GM18909 (cell line): ENCODE data around the gene GRIP2.

Experiments used
- ATAC-seq: cut with Tn5 transposase; IDR thresholded peaks from one replicate; pipeline ENCODE4 v1.9.1; 2021; ENCODE audit warnings: mild to moderate bottlenecking; ENCODE audit not compliant: unreplicated experiment, poor library complexity

GRIP2 gene

DNA sequence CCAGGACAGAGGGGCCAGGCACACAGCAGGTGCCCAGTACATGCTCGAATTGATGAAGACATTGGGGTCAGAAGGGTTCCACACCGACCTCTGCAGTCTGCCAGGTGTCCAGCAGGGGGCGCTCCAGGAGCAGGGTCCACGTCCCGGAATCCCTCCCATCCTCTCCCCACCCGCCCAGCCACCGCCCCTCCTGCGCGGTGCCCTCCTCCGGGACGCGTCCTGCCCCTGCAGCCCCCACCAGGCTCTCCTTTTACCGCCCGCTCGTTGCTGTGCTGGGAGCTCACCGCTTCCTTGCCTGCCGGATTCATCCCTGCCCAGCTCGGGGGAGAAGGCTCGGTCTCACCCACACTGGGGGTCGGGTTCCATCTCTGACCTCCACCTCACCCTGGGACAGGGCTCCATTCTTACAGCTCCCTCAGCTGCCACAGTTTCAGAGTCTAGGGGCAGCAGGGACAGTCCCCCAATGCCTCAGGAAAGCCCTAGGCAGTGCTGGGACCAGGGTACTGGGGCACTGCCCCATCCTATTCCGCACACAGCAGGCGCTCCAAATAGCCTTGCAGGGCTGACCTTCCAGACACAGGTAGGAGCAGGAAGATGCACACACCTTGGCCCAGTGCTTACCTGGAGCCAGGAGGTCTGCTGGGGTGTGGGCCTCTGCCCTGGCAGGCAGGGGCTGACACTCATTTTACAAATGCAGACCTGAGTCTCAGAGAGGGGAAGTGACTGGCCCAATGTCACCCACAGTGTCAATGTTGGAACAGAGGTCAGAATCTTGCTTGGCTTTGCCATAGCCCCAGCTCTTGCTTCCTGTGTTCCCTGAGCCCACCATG is 31.0 kb downstream of the GRIP2 start:
- ATAC-seq: peak; percentile 53

DNA sequence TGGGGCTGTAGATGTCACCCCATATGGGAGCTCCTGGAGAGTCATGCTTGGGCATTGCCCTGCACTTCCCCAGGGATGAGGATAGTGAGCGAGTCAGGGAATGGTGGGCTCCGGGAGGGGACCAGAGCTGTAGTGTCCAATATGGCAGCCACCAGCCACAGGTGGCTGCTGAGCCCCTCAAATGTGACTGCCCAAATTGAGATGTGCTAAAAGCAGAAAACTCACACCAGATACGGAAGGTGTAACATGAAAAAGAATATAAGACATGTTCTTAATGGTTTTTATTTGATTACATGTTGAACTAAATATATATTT is 31.7 kb downstream of the GRIP2 start:
- ATAC-seq: no peak

DNA sequence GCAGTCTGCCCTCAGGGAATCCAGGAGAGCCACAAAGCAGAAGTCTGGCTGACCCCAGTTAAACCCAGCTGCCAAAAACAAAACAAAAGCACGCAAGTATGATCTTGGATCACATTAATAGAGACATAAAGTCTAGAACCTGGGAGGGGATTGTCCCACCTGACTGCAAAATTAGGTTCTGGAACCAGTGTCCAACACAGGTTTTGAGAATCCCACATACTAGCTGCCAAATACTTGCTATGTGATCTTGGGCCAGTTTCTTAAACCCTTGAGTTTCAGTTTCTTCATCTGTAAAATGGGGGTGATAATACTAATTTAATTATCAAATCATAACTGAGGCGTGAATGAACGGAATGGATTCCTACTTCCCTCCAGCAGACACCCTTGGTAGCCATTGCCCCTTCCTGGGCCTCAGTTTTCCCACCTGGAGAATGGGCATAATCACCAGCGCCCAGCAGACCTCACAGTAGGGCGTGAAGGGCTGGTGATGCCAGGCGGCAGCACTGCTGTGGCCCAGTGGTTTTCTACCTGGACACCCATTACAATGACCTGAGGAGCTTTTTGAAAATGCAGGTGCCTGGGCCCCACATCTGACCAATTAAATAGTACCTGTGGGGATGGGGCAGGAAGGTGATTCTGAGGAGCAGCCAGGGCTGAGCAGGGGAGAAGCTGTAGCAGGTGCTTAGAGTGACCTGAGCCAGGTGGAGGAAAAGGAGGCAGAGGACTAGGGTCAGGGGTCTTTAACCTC is 32.2 kb downstream of the GRIP2 start:
- ATAC-seq: no peak

DNA sequence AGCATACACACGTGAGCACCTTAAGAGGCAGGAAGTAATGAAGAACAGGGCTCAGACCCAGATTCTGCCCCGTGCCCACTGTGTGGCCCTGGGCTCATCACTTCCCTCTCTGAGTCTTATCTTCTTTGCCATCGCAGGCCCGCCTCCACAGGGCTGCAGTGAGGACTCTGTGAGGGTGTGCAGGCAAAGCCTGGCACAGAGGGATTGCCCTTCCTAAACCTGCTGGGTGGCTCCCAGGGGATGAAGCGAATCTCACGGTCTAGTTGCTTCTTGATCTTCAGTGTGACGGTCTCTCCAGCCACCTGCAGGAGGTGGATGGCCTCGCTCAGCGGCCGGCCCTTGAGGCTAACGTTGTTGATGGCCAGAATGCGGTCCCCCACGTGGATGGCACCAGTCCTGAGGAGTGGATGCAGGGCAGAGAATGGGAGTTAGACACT is 32.8 kb downstream of the GRIP2 start:
- no peak for ATAC-seq

DNA sequence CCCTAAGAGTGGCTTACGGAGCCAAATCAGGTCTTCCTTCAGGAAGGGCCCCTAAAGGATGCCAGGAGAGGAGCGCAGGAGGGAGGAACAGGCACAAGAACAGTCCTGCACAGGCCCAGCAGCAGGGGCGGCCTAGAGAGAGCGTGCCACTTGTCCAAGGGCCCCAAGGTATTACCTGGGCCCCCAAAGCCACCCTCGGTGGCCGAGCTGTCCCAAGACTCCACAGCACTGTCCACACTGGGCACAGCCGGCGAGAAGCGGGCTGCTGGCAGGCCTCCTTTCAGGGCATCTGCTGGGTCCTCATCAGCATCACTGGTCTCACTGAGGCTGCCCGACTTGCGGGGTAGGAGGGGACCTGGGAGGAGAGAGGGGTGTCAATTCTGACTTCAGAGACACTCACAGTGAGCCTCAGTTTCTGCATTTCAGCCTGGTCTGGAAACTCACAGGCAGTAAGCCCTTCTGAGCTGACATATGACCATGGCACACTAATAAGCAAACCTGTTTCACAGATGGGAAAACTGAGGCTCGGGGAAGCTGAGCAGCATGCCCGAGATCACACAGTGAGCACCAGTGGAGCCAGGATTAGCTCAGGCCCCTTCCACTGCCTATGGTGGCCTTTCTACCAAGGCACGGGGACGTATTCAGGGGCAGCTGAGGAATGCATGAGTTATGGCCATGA is 33.4 kb downstream of the GRIP2 start:
- no peak for ATAC-seq

DNA sequence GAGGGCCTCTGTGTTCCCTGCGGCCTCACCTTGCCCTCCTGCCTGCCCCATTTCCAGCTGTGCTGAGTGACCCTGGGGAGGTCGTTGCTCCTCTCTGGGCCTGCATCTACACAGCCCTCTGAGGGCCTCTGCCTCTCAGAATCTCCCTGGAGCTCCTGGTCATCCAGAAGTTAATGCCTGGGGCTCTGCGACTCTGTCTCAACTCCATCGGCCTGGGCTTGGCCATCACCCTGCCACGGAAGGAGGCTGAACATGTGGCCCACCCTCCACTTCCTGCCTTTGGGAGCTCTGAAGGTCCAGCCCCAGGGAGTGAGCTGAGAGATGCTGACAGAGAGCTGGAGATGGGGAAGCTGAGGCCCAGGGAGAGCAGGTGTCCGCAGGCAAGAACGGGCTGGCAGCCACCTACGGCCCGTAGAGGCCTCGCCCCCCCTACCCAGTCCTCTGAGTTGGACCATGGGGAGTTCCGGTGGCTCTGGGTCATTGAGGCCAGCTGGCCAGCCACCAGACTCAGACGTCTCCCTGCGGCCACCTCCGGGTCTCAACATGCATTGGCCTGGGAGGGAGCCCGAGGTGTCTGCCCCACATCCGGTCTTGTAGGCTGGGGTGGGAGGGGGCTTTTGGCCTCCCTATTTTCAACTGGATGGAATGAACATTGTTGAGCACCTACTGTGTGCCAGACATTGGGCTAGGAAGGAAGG is 34.2 kb downstream of the GRIP2 start:
- no peak for ATAC-seq

DNA sequence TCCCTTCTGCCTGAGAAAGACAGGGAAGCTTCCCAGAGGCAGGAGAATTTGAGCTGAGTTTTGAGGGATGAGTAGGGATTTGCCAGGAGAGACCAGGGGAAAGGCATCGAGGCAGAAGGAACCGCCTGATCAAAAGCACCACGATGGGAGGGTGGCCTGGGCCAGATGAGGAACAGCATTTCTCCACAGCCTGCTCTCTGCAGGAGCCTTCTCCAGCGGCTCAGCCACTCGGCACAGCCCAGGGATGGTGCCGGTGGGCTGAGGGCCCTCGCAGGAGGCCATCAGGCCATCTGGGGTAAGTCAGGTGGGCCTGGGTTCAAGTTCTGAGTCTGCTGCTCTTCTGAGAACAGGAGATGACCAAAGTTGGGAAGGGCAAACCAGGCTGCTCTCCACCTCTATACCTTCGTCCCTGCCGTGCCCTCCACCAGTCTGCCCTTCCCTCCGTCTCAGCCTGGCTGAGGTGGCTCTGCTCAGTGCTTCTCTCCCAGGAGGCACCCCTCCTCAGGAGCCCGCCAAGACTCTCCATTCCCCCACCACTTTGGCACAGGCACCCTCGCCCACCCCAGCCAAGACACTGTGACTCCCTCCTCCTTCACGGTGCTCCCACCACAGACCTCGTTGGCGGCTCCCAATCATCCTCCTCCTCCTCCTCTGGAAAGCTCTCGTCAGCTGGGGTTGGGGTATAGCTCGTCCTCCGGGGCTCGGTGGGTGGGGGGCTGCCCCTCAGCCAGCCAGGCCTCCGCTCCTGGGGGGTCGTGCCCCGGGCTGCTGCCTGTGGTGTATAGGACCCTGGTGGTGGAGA is 34.9 kb downstream of the GRIP2 start:
- no peak for ATAC-seq

DNA sequence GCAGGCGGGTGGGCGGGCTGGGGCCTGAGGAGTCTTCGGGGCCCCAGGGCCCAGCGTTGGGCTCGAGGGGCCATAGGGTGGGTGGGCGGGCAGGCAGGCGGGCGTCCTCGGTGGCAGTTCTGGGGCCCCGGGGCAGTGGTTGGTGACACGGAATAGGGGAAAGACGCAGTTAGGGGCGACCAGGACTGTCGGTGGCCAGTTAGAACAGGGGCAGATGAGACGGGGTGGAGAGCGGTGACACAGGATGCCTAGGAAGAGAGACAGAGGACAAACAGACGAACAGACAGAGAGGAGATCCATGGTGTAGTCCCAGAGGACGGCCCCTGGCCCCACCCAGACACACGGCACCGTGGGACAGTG is 36.5 kb downstream of the GRIP2 start:
- ATAC-seq: no peak

DNA sequence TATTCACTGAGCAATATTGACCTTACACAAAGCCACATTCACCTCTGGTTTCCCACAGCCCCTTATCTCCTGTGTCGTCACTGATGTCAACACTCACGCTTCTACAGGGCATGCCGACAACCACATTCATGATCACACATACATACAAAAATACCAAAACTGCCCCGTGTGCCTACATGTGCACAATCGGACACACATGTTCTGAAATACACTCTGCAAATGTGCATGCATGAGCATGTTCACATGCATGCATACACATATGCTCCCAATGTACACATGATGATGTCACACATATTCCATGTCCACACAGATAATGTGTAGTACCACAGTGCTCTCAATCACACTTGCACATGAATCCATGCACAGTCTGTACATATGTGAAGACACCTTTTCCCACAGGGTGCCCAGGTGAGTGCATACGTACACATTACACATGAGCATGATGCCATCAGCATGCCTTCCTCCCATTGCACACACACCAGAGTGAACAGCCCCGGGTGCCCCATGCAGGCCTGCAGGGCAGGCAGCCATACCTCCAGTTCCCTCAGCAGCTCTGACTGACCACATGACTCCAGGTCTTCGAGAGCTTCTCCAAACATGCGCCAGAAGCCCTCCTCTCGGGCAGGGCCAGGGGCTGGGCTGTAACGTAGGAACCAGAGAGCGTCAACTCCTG is 37.0 kb downstream of the GRIP2 start:
- ATAC-seq: no peak

DNA sequence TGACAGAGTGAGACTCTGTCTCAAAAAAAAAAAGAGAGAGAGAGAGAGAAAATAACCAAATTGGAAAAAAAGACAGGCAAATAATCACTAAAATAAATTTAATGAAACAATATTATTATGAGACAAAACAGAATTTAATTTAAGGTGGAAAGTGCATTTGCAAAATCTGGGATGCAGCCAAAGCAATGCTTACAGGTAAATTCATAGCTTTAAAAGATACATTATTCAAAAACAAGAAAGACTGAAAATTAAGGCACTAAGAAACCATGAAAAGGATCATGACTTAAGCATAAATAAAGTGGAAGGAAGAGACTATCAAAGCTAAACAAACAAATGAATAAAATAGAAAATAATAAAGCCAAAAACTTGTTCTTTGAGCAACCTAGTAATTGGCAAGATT is 37.7 kb downstream of the GRIP2 start:
- ATAC-seq: no peak

DNA sequence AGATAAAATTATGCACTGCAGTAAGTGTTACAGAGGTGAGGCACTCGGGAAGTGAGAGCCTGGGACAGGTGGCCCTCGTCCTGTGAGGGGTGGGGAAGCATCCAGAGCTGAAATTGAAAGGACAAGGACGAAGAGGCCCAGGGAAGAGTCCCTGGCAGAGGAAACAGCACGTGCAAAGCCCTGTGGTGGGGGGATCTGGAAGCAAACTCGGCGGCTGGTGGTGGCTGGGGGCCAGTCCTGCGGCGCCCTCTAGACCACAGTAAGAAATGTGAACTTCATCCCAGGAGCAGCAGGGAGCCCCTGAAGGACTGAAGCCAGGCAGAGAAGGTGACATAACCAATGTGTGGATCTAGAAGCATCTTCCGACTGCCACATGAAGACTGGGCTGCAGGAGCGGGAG is 42.8 kb downstream of the GRIP2 start:
- ATAC-seq: no peak

DNA sequence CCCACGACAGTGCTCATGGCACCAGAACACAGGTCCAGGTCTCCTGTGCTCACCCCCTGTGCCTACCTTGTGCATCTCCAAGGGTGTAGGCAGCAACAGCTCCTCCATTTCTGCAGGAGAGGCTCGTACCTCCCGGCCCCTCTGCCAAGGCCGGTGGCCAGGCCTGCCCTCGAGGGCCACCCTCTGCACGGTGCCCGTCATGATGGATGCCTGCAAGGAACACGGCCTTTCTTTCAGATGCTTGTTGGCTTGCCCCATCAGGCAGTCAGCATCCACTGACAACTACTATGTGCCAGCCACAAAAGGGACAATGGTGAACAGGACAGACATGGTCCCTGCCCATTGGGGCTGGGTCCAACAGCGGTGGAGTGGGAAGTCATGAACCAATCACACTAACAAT is 43.8 kb downstream of the GRIP2 start:
- no peak for ATAC-seq

DNA sequence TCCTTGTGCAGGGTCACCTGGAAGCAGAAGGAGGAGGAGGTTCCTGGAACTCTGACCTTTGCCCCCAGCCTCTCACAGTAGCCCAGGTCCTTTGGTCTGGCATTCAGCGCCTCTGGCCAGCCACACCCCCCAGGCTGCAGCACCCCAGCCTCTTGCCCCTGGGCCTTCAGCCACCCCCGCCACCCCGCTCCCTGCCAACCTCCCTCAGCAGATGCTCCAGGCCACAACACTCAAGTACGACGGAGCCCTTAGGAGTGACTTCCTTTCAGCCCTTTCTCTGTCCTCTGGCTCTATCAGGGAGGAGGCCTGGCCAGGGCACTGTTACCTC is 45.2 kb downstream of the GRIP2 start:
- no peak for ATAC-seq

DNA sequence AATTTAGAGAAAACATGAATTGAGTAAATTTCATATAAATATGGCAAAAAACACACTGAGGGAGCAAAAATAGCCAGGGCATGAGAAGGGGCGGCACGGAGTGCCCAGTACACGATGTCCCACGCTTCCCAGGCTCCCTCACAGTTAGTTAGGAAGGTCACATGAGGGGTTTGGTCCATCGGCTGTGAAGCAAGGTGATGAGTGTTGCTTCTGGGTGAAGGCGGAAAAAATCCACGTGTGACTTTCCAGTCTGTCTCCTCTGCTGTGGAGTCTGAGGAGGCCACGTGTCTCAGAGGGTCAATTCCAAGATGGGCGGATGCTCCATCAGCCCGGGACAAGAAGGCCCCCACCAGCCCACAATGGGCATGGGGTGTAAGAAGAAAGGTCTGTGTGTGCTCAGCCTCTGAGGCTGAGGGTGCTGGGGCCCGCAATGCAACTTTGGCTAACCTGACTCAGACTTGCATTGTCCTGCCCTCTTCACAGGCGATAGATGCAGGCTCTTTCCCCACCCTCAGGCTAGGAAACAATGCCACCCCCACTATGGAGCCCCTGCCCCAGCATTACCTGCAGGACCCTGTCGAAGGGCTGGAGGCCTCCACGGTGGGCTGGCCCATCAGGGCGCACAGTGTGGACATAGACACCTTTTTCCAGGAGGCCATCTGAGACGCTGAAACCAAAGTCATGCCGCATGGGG is 45.7 kb downstream of the GRIP2 start:
- ATAC-seq: no peak

DNA sequence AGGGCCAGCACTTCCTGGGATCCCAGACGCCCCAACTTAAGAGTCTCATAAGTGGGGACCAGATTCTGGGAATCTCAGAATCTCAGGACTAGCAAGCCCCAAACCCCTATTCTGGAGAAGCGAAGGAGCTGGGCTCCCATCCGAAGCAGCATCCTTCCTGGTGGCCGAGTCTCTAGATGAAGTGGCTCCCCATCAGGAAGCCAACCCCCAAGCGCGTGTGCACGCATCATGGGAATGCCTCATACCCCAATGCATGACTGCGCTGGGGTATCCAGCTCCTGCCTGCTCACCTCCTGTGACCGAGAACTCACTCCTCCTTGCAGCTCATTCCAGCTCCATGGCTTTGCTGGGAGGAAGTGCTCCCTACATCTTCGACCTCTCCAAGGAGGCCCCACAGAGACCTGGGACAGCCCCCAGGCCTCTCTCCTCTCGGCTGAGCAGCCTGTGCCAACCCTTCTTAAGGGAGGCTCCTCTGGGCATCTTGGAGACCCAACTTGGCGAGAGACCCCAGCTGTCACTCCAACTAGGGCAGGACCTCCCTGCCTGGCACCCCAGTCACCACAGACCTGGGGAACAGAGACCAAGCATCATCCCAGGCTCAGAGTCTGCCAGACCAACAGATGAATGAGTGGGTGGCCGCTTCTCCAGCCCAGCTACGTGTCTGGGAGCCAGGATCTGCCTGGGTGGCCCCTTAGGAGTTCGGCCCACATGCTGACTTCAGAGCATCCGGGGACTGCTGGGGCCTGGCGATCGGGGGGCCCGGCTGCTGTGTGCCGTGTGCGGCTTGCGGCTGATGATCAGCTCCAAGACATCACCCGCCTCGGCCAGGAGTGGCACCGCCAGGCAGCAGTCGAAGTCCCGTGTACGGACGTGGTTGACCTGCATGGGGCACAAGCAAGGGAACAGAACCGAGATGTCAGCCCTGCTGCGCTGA is 46.9 kb downstream of the GRIP2 start:
- no peak for ATAC-seq

DNA sequence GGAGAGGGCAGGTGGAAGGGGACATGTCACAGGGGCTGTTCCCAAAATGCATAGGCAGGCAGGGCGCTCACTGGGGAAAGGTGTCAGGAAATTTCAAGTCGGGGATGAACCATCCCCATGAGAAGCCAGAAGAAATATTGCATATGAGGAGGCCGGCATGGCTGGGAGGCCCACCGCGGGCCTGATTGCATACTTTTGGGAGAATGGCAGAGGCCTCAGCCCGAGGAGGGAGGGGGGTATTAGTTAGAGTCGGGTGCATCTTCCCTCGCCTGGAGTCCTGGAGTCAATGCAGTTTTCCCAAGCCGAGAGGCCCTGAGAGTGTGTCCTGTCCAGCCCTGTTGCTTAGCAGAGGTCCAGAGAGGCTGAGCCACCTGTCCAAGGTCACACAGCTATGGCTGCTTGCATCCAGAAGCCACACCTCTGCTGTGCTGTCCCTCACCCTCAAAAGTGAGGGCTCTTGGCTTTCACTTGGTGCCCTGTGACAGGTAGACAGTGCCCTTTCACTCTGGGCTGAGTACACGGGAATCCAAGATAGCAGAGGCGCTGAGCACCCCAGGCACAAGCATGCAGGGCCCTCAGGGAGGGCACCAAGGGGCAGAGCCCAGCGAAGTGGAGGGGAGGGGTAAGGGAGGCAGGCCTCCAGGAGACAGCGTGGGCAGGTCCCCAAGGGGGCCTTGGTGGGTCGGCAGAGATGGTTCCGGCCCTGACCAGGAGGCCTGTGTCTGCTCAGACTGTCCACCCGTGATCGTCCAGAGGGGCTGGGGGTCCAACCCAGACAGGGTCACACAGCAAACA is 48.5 kb downstream of the GRIP2 start:
- ATAC-seq: no peak

DNA sequence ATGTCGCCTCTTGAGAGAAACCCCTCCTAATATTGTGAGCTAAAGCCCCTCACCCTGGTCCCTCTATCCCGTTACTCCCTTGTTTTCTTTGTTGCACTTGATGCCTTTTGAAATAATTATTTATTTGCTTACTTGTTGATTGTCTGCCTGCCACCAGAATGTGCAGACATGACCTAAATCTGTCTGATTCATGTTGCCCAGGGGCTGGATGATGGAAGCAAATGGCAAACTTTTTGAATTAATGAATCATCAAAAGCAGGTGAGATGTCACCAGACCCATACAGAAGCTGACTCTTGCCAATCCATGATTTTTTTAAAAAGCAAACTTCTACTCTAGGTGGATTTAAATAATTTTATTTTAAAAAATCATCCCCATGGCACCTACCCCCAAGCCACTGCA is 49.3 kb downstream of the GRIP2 start:
- no peak for ATAC-seq
